Activated CD4-positive, CD25-positive, alpha-beta regulatory T cell treated with anti-CD3 and anti-CD28 coated beads, Interleukin-2, amount 50 U/mL, for 72 hours (primary cell): Measurements from ENCODE around the gene TASL.
"Not testable (repeated sequence)": the region's sequence is repeated elsewhere in the genome, so short reads cannot be mapped to it uniquely, and the experiment has no call there.

ENCODE experiments used
- DNase-seq: peaks from one replicate; pipeline ENCODE4 v3.0.0; 2021

Gene TASL

GRCh38 chrX:30573125-30573524 is 4.4 kb downstream of the TASL start:
- DNase-seq, result no peak

DNA sequence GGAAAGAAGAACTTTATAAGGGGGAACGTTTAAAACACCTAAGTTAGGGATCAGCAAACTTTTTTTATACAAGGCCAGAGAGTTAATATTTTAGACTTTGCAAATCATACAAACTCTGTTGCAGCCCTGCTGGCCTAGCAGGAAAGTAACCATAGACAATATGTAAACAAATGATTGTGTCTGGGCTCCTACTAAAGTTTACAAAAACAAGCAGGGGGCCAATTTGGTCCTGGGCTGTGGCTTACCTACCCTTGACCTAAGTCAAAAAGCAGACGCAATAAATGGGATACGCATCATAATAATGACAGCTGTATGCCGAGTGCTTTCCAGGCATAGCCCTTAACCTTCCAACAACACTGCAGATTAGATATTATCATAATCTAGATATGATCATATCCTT is 4.9 kb downstream of the TASL start:
- DNase-seq, result no peak

DNA sequence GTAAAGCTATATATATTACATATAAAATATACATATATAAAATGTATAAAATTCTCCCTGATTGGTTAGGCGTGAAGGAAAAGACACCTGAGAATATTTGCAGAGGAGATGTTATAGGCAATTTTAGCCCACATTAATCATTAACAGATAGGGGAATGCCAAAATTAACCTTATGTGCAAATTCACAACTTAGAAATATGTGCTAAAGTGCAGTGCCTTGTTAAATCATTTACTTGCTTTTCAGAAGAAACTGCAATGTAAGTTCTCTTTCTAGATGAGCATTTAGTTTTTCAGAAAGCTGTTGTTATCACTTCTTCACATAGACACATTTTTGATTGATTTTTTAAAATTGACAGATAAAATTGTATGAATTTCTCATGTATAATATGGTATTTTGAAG is 5.6 kb downstream of the TASL start:
- DNase-seq, result no peak

DNA sequence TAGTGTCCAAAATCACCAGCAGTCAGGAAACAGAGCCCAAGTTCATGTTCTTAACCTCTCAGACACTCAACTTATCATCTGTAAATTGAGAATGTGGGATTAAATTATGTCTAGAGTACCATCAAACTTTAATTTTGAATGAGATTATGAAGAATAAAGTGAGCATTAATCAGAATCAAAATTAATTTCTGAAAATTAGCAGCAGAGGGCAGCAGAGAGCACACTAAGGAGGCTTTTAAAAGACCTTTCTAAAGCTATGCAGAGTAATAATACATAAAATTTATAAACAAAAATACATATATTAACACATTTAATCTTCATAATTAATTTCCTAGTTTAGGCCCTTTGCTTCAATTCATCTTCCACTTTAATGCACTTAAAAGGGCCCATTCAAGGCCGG is 7.1 kb downstream of the TASL start:
- DNase-seq, result no peak

- no peak for DNase-seq
Observed at GRCh38 chrX:30568136-30568535, 9.4 kb downstream of the TASL start.

- not testable (repeated sequence) for DNase-seq
Observed at GRCh38 chrX:30563070-30563469, 14.5 kb downstream of the TASL start.

- DNase-seq, result no peak
Observed at GRCh38 chrX:30561191-30561590, 16.4 kb downstream of the TASL start.

DNA sequence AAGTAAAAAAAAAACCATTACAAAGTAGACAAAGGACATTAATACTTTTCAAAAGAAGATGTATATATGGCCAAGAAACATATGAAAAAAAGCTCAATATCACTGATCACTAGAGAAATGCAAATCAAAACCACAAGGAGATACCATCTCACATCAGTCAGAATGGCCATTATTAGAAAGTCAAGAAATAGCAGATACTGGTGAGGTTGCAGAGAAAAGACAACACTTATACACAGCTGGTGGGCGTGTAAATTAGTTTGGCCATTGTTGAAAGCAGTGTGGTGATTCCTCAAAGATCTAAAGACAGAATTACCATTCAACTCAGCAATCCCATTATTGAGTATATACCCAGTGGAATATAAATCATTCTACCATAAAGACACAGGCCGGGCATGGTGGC is 39.3 kb downstream of the TASL start:
- no peak for DNase-seq

DNA sequence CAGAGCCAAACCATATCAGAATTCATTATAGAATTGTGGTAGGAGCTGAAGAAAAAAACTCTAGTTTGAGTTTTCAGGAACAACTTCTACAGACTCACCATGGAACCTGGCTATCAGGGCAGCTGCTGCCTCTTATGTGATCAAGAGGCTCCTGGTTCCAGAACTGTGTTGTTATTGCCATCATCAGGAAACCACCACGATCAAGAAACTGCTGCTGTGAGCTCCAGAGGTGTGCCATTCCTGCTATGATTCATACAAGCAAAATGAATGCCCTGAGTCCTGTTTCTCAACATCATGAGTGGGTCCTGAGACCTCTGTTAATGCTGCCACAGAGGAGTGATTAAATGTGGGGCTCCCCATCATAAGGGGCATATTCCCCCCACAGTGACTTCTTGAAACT is 43.7 kb downstream of the TASL start:
- no peak for DNase-seq

DNA sequence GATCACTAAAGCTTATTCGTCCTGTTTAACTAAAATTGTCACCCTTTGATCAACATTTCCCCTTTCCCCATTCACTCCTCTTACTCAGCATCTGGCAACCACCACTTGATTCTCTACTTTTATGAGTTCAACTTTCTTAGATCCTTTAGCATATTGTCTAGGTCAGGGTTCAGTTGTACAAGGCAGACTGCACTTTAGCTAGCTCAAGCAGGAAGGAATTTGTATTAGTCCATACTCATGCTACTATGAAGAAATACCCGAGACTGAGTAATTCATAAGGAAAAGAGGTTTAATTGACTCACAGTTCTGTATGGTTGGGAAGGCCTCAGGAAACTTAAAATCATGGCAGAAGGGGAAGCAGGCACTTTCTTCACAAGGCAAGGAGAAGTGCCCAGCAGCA is 44.3 kb downstream of the TASL start:
- DNase-seq, result no peak

GRCh38 chrX:30530606-30531005 is 47.0 kb downstream of the TASL start:
- no peak for DNase-seq

- no peak for DNase-seq
Observed at GRCh38 chrX:30525732-30526131, 51.8 kb downstream of the TASL start.

- no peak for DNase-seq
Observed at GRCh38 chrX:30521440-30522182, 56.0 kb downstream of the TASL start.

DNA sequence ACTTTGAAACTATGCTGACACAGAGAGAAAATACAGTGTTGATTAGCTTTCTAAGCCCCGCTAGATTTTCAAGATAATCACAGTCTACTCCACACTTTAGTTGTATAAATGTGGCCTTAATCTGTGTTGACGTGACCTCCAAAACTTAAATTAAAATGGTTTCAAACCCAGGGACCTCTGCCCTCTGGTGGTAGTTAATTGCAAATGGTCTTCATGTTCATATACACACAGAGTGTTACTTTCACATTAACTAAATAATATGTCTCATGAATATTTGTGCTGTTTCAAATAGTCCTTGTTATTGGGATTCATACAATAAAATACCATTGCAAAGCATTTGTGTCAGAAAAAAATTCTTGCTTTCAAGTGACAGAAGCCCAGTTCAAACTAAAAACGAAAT is 64.3 kb downstream of the TASL start:
- no peak for DNase-seq
